Coronary artery (tissue), 2 donors: Measurements from ENCODE around the gene ERBB2.
A peak's percentile ranks its signal among the peaks of the same experiment; 100 is the strongest.

ENCODE experiments used
- DNase-seq: peaks from one replicate; pipeline ENCODE4 v3.0.0-alpha.2; 2017; ENCODE audit warnings: low spot score
- H3K27ac ChIP-seq, 2 donors: fragments of 200-600 bp; sonication (generic); one replicate each; pipeline ENCODE4 v1.5.1; 2016 to 2019
- H3K4me3 ChIP-seq: fragments of 200-600 bp; sonication (generic); 2 replicates; pipeline ENCODE4 v1.5.1; 2016; ENCODE audit warnings: mild to moderate bottlenecking, moderate library complexity
- TF ChIP-seq, protein P1 (sequence below): fragments of 200-600 bp; sonication (generic); IDR thresholded peaks from one replicate; pipeline ENCODE4 v1.5.1; 2019; ENCODE audit warnings: antibody characterized with exemption

ERBB2 gene

DNA sequence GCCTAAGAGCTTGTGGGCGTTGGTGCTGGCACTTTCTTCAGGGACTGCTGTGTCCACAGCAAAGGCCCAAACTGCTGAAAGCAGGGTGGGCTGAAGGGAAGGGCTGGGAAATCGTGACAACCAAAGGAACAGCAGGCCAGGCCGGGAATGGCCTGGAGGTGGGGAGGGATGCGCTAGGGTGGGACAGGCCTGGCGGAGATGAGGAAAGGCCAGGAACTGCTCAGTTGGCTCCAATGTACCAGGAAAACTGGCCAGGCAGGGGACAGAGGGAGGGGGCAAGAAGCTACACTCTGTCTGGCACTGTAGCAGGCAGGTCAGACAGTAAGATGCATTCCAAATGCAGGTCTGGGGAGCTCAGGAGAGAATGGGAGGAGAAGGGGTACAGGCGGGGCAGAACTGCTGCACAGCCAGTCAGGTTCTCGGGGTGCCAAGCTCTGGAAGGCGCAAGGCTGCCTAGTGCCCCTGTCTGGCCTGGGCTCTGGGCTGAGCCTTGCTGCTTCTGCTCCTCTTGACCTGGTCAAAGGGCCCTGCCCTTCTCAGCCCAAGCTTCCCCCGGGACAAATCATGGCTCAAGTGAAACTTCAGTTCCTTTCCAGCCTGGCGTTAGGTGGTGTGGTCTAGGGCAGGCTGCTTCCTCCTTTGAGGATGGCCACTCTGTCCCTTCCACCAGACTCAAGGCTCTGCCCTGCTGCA, 24.3 kb upstream of the ERBB2 start:
- H3K27ac ChIP-seq: peak overlapping the region; percentile 87 to 96
- no peak for DNase-seq
- TF ChIP-seq, protein P1, sequence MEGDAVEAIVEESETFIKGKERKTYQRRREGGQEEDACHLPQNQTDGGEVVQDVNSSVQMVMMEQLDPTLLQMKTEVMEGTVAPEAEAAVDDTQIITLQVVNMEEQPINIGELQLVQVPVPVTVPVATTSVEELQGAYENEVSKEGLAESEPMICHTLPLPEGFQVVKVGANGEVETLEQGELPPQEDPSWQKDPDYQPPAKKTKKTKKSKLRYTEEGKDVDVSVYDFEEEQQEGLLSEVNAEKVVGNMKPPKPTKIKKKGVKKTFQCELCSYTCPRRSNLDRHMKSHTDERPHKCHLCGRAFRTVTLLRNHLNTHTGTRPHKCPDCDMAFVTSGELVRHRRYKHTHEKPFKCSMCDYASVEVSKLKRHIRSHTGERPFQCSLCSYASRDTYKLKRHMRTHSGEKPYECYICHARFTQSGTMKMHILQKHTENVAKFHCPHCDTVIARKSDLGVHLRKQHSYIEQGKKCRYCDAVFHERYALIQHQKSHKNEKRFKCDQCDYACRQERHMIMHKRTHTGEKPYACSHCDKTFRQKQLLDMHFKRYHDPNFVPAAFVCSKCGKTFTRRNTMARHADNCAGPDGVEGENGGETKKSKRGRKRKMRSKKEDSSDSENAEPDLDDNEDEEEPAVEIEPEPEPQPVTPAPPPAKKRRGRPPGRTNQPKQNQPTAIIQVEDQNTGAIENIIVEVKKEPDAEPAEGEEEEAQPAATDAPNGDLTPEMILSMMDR: no peak
- no peak overlapping the region for H3K4me3 ChIP-seq

DNA sequence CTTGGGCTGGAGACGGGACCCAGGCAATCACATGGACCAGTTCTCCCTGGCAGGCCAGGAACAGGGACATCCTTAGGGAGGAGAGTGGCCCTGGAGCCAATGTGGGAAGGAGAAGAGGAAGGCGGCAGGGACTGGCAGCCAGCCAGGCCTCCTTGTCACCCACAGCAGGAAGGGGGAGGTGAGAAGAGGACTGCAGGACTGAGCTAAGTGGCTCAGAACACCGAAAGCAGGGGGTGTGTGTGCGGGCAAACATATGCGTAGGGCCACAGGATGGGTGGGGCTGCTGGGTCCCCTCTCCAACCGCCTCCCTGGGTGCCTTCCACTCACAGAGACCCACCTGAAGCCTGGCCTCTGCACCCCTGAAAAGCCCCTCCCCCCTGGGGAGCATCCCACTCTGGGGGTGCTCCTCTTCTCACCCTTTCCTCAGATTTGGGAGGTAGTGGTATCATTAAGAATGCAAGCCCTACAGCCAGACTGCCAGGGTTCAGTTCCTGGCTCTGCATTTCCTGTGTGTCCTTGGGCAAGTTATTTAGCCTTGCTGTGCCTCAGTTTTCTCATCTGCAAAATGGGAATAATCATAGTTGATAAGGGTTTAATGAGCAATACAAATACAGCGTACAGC, 23.6 kb upstream of the ERBB2 start:
- DNase-seq: no peak
- TF ChIP-seq, protein P1: no peak
- Histone ChIP-seq H3K27ac (peak overlapping the region; percentile 87 to 96), H3K4me3 (no peak overlapping the region)

DNA sequence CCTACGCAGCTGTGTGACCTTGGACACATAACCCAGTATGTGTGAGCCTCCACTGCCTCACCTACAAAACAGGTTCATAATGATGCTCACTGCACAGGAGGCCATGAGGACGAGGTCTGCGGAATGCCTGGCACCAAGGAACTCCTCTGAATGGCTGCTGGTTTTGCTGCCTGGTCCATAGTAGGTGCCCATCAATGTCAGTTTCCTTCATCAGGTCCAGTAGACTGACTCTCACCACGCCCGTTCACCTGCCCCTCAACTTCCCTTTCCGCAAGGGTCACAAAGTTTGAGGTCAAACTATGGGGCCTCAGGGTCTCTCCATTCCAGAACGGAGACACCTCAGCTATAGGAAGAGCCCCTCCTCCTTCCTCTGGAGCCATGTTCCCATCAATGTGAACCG, 22.8 kb upstream of the ERBB2 start:
- no peak for DNase-seq
- H3K27ac ChIP-seq: peak overlapping the region; percentile 87 to 96
- TF ChIP-seq, protein P1: no peak
- peak overlapping the region; percentile 31 for H3K4me3 ChIP-seq

DNA sequence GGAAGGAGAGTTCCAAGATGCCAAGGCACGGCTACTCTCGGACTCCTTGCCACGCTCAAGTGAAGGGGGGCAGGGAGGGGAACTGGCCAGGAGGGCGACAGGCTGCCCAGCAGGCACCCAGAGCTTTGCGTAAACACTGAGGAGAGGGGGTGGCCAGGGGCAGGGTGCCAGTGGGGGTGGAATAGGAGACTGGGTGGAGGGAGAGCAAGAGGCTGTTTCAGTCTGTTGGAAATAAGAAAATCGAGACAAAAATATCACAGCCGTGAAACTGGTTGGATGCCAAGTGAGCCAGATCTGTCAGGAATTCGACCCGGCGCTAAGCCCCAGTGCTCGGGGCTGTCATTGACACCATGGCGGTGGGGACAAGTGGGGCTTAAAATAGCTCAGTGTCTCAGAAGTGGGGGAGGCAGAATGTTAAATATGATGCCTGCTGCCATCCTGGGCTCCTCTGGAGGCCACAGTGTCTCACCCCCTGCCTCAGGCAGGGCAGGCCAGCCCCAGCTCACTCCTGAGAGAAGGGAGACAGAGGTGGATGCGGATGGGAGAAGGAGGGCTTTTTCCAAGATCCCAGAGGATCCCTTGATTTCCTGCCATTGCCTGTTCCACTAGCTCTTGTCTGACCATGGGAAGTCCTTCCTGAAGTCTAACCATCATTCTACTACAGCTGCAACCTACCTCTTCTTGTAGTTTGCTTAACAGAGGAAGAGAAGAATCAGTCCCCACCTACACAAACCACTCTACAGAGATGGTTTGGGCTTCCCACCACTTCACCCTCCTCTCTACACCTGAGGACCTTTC, 22.1 kb upstream of the ERBB2 start:
- TF ChIP-seq, protein P1: no peak
- peak overlapping the region; percentile 31 for H3K4me3 ChIP-seq
- DNase-seq: peak; percentile 94
- peak overlapping the region; percentile 87 to 96 for H3K27ac ChIP-seq

DNA sequence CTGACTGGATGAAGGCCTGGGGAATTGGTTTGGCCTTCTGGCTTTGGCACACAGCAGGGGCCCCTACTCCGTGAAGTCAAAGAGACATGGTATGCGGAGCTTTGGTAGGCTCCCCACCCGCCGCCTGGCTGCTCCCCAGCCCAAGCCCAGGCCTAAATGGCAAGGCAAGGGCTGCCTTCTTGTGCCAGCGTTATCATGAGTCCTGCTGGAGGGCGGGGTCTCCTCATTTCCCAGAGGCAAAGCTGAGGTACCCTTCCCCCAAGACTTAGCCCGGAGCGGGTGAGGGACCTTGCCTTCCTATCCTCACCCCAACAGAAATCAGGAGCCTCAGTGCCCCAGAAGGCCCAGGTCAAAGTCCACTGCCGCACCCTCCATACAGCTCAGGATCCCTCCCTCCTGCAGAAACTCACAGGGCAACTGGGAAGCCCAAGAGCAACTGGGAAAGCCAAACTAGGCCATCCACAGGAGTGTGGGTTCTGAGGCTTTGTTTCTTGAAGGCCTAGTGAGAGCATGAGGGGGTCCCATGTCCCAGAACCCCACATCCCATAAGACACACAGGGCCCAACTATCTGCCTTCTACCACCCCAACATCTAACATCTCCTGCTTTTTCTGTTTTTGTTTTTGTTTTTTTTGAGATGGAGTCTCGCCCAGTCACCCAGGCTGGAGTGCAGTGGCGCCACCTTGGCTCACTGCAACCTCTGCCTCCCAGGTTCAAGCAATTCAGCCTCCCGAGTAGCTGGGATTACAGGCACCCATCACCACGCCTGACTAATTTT, 21.3 kb upstream of the ERBB2 start:
- Histone ChIP-seq H3K4me3 (peak overlapping the region; percentile 31), H3K27ac (peak overlapping the region; percentile 87 to 96)
- DNase-seq: no peak
- TF ChIP-seq, protein P1: no peak

DNA sequence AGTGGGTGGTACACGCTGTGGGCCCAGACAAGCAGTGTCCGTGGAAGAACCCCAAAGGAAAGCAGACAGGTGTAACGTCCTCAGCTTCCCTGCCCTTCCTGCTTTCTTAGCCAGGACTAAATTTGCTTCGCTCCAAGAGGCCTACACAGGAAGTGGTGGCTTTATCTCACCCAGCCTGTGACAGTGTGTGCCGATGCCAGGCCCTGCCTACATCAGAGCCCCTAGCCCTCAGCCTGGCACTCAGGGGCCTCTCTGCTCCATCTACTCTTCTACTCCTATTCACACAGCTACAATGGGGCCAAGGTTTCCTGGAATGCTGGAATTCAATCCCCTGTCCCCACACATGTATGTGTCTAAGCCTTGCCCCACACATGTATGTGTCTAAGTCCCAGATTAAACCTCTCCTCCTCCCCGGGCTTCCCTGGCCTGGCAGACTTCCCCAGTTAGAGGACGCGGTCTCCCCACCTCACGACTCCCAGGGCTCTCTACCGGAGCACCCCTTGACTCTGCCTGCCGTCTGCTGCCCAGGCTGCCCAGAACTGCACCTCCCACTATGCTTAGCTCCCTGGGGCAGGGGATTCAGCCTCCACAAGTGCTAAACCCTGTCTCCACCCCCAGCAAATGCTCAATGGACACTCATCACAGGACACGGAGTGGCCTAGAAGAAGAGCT, 20.2 kb upstream of the ERBB2 start:
- H3K27ac ChIP-seq: peak overlapping the region; percentile 87 to 96
- TF ChIP-seq, protein P1: no peak
- no peak overlapping the region for H3K4me3 ChIP-seq
- DNase-seq: no peak
